Activated CD8-positive, alpha-beta T cell treated with anti-CD3 and anti-CD28 coated beads for 36 hours (primary cell): Measurements from ENCODE around the gene CAND2. TPM values are rescaled to one million over a fixed set of nuclear protein-coding genes. Genes with fewer than 3 reads are reported as not detected.

Source experiments
- ATAC-seq: fragments of 200-7000 bp; cut with Tn5 transposase; one replicate; pipeline ENCODE4 v1.10.0; 2021; ENCODE audit warnings: mild to moderate bottlenecking, moderate library complexity
- CTCF ChIA-PET: fragments of 350-600 bp; sonication (Branson Sonifier 250); formaldehyde crosslinking; loops from one replicate; lab custom pipeline; 2021; ENCODE audit warnings: antibody characterized with exemption; lab: Charles Lee
- POLR2A ChIA-PET: fragments of 350-600 bp; sonication (Branson Sonifier 250); formaldehyde crosslinking; loops from one replicate; lab custom pipeline; 2021; ENCODE audit warnings: antibody characterized with exemption; lab: Charles Lee
- DNase-seq: peaks from one replicate; pipeline ENCODE4 v3.0.0-alpha.2; 2020
- H3K27ac Mint-ChIP-seq: one replicate; pipeline ENCODE4 v1.8.0; 2021; ENCODE audit warnings: mild to moderate bottlenecking, mixed read lengths
- H3K27me3 Mint-ChIP-seq: one replicate; pipeline ENCODE4 v1.8.0; 2021; ENCODE audit warnings: mixed read lengths
- H3K36me3 Mint-ChIP-seq: one replicate; pipeline ENCODE4 v1.8.0; 2021; ENCODE audit warnings: low read depth, mixed read lengths
- H3K4me1 Mint-ChIP-seq: one replicate; pipeline ENCODE4 v1.8.0; 2021; ENCODE audit warnings: low read depth, mixed read lengths
- H3K4me3 Mint-ChIP-seq: one replicate; pipeline ENCODE4 v1.8.0; 2021; ENCODE audit warnings: mild to moderate bottlenecking, moderate library complexity, mixed read lengths
- H3K9me3 Mint-ChIP-seq: one replicate; pipeline ENCODE4 v1.8.0; 2021; ENCODE audit warnings: mixed read lengths
- intact Hi-C: fragments of 100-400 bp; cut with micrococcal nuclease; formaldehyde crosslinking; loops from one replicate; pipeline ENCODE4 v1.10.0; 2022
- total RNA-seq, 2 experiments: library from RNA; stranded (reverse); gene quantifications; one replicate each; pipeline ENCODE4 v1.2.3, GENCODE V29; 2021
- TF ChIP-seq, protein P1 (sequence below): fragments of 200-600 bp; IDR thresholded peaks from one replicate; pipeline ENCODE4 v1.8.0; 2022; ENCODE audit warnings: antibody characterized with exemption, mild to moderate bottlenecking

CAND2 gene
- total RNA-seq, 2 experiments from 2014 or later, result 1.5 to 1.9 TPM

DNA sequence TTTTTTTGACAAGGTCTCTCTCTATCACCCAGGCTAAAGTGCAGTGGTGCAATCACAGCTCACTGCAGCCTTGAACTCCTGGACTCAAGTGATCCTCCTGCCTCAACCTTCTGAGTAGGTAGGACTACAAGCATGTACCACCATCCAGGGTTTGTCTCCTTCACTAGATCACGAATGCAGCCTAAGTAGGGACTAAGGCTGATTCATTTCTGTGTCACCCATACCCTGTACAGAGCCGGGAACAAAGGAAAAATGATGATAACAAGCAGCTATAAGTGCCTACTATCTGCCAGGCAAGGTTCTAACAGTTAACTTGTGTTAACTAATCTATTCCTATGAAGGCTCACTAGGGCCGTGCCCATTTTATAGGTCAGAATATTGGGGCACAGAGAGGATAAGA, 44.4 kb upstream of the CAND2 start:
- no peak for ATAC-seq
- Mint-ChIP-seq H3K4me1 (peaks cover 13% of the 10 kb centered on the region), H3K27me3 (peaks cover 6% of the 10 kb centered on the region), H3K27ac (no peak overlapping the region), H3K9me3 (no peaks in the 10 kb centered on the region), H3K36me3 (no peaks in the 10 kb centered on the region), H3K4me3 (no peak overlapping the region)
- intact Hi-C loops, result no loop called here
- ChIA-PET CTCF (interaction anchor here (0.7 kb wide), 1 partner anchor 26 kb away, joined by 3 read pairs; no protein-coding TSS in a partner anchor), POLR2A (interaction anchor here (1.0 kb wide), 1 partner anchor 81 kb away, joined by 4 read pairs; no protein-coding TSS in a partner anchor)
- TF ChIP-seq, protein P1, sequence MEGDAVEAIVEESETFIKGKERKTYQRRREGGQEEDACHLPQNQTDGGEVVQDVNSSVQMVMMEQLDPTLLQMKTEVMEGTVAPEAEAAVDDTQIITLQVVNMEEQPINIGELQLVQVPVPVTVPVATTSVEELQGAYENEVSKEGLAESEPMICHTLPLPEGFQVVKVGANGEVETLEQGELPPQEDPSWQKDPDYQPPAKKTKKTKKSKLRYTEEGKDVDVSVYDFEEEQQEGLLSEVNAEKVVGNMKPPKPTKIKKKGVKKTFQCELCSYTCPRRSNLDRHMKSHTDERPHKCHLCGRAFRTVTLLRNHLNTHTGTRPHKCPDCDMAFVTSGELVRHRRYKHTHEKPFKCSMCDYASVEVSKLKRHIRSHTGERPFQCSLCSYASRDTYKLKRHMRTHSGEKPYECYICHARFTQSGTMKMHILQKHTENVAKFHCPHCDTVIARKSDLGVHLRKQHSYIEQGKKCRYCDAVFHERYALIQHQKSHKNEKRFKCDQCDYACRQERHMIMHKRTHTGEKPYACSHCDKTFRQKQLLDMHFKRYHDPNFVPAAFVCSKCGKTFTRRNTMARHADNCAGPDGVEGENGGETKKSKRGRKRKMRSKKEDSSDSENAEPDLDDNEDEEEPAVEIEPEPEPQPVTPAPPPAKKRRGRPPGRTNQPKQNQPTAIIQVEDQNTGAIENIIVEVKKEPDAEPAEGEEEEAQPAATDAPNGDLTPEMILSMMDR, result no peak
- no peak for DNase-seq

DNA sequence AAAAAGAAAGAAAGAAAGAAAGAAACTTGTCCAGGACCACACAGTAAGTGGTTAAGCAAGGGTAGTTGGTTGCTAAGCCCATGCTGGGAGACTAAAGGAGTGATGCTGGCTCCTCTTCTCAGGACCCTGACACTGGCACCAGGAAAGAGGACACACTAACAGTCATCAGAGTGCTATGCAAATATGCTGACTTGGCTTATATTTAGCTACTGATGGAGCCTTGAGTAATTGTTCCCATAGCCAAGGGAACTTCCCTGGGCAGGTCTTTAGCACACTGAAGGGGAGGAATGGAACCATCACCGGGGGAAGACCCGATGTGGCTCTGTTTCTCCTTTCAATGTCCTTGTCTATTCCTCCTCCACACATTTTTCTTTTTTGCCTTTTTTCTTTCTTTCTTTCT, 43.7 kb upstream of the CAND2 start:
- Mint-ChIP-seq H3K9me3 (no peaks in the 10 kb centered on the region), H3K27me3 (peaks cover 6% of the 10 kb centered on the region), H3K4me1 (peaks cover 16% of the 10 kb centered on the region), H3K27ac (no peak overlapping the region), H3K36me3 (no peaks in the 10 kb centered on the region), H3K4me3 (no peak overlapping the region)
- ChIA-PET POLR2A (no interaction called here), CTCF (interaction anchor here (1.1 kb wide), 1 partner anchor 9 kb away, joined by 3 read pairs; no protein-coding TSS in a partner anchor)
- DNase-seq (no peak), ATAC-seq (peak; percentile 23)
- TF ChIP-seq, protein P1, result no peak
- intact Hi-C loops, result no loop called here

DNA sequence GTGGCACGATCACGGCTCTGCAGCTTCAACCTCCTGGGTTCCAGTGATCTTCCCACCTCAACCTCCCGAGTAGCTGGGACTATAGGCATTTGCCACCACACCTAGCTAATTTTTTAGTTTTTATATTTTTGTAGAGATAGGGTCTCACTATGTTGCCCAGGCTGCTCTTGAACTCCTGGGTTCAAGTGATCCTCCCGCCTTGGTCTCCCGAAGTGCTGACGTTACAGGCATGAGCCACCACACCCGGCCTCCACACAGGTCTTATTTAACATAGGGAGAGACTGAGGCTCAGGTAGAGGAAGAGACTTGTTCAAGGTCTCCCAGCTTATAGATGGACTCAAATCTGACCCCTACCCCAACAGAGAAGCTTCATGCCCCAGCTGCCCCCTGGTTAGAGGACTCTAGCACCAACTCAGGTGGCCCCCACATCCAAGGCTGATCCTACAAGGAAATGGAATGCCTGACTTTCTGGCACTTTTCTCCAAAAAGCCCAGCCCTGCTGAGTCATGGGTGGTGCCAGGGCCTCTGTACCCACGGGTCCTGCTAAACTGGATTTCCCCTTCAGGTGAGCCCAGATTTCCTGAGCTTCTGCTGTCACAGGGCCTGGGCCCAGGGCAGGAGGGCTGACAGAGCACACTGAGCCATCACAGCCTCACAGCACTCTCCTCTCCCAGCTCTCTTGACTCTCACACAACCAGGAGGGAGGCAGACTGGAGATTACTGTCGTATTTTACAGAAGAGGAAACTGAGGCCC, 43.0 kb upstream of the CAND2 start:
- POLR2A ChIA-PET, result no interaction called here
- no peaks in the 10 kb centered on the region for H3K36me3 Mint-ChIP-seq

DNA sequence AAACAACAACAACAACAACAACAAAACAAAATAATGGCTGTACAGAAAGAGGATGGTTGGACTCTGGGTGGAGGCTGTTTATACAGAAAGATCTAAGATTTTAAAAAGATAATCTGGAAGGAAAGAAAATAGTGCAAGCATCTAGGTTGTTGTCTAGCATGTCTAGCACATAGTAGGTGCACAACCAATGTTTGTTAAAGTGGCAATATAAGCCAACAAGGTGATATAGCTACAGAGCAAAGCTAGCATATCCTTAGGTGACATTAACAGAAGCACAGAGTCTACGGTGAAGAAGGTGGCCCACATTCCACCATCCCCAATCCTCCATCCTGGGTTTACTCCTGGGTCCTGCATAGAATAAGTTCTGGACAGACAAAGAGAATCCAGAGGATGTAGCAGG, 42.2 kb upstream of the CAND2 start:
- TF ChIP-seq, protein P1, result no peak
- no peaks in the 10 kb centered on the region for H3K9me3 Mint-ChIP-seq
- no peak for ATAC-seq
- H3K27ac Mint-ChIP-seq, result no peak overlapping the region
- DNase-seq, result no peak
- H3K27me3 Mint-ChIP-seq, result peaks cover 6% of the 10 kb centered on the region
- peaks cover 19% of the 10 kb centered on the region for H3K4me1 Mint-ChIP-seq
- intact Hi-C loops, result no loop called here
- ChIA-PET CTCF (interaction anchor here (0.6 to 1.2 kb wide), 2 partner anchors 11 to 323 kb away, joined by 3 read pairs; no protein-coding TSS in a partner anchor), POLR2A (no interaction called here)
- H3K36me3 Mint-ChIP-seq, result no peaks in the 10 kb centered on the region
- no peak overlapping the region for H3K4me3 Mint-ChIP-seq

More for the DNA sequence above, 43.0 kb upstream of the CAND2 start:
- Mint-ChIP-seq H3K27me3 (peaks cover 6% of the 10 kb centered on the region), H3K9me3 (no peaks in the 10 kb centered on the region), H3K4me1 (peaks cover 19% of the 10 kb centered on the region), H3K4me3 (no peak overlapping the region), H3K27ac (no peak overlapping the region)
- CTCF ChIA-PET, result interaction anchor here (1.1 kb wide), 1 partner anchor 8 kb away, joined by 3 read pairs; no protein-coding TSS in a partner anchor
- intact Hi-C loops, result no loop called here
- no peak for ATAC-seq
- DNase-seq, result no peak
- TF ChIP-seq, protein P1, result no peak

DNA sequence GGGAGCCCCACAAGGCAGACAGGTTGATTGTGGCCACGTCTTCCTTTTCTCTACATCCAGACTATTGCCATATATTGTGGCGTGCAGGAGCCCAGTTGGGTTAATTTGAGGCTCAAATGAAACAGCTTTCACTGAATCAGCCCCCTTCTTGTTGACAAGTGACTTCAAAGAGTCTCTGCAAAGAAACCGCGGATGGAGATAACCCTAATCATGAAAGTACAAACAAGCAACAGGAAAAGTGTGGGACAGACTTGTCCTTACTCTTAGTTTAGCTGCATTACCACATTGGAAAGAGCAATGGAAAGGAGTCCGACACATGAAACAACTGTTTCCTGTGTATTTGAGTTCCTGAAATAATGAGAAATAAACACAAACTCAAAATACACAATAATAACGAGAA, 40.7 kb upstream of the CAND2 start:
- Mint-ChIP-seq H3K4me3 (no peak overlapping the region), H3K27ac (no peak overlapping the region), H3K9me3 (no peaks in the 10 kb centered on the region), H3K27me3 (peaks cover 6% of the 10 kb centered on the region), H3K4me1 (peaks cover 12% of the 10 kb centered on the region), H3K36me3 (no peaks in the 10 kb centered on the region)
- POLR2A ChIA-PET, result no interaction called here
- CTCF ChIA-PET, result interaction anchor here (0.7 to 3.0 kb wide), 3 partner anchors 32 to 54 kb away, joined by 3 to 8 read pairs (median 5); no protein-coding TSS in a partner anchor
- ATAC-seq, result no peak
- DNase-seq, result no peak
- intact Hi-C loops, result no loop called here
- TF ChIP-seq, protein P1, result no peak
